Peyer's patch (tissue), 4 donors: ENCODE measurements around the gene AXIN1. TPM values are rescaled to one million over a fixed set of nuclear protein-coding genes. Genes with fewer than 3 reads are reported as not detected.

Experiments used
- DNase-seq, 3 donors: peaks; one replicate each; pipeline ENCODE4 v3.0.0-alpha.2; 2017 to 2019
- H3K27ac ChIP-seq, 4 donors: fragments of 200-600 bp; sonication (generic); one replicate each; pipeline ENCODE4 v1.5.1; 2016 to 2019
- H3K27me3 ChIP-seq, 2 donors: fragments of 200-600 bp; sonication (generic); one replicate each; pipeline ENCODE4 v1.5.1; 2019
- H3K36me3 ChIP-seq, 3 donors: fragments of 200-600 bp; sonication (generic); one replicate each; pipeline ENCODE4 v1.5.1; 2016 to 2019
- H3K4me1 ChIP-seq, 4 donors: fragments of 200-600 bp; sonication (generic); one replicate each; pipeline ENCODE4 v1.5.1; 2016 to 2019
- H3K4me3 ChIP-seq, 4 donors: fragments of 200-600 bp; sonication (generic); 1 replicate in 3 of 4; 2 replicates in 1 of 4; pipeline ENCODE4 v1.5.1; 2016 to 2019; ENCODE audit warnings: mild to moderate bottlenecking in 1 of 4
- H3K9me3 ChIP-seq, 4 donors: fragments of 200-600 bp; sonication (generic); one replicate each; pipeline ENCODE4 v1.5.1; 2016 to 2019; ENCODE audit warnings: mild to moderate bottlenecking in 1 of 4
- CTCF ChIP-seq, 6 experiments: fragments of 450-650 bp in 4 of 6; fragments of 200-600 bp in 2 of 6; sonication (generic) in 1 of 6; IDR thresholded peaks; one replicate each; pipeline ENCODE4 v1.5.1; 2017 to 2019; ENCODE audit warnings: antibody characterized with exemption in 6 of 6, mild to moderate bottlenecking in 3 of 6, moderate library complexity in 1 of 6
- POLR2A ChIP-seq, 2 donors: fragments of 450-650 bp; IDR thresholded peaks; one replicate each; pipeline ENCODE4 v1.5.1; 2017; ENCODE audit warnings: antibody characterized with exemption in 2 of 2, mild to moderate bottlenecking in 2 of 2, moderate library complexity in 2 of 2
- total RNA-seq, 4 donors: library from RNA; depleted of rRNA; stranded (reverse); fragments of >200 nt; gene quantifications; one replicate each; pipeline ENCODE4 v1.1.0, GENCODE V29; 2016

AXIN1 gene
- total RNA-seq, 4 donors from 2014 or later: 31.4 to 47.2 (median 37.3) TPM

GRCh38 chr16:287981-288920 is 64.3 kb downstream of the AXIN1 start:
- DNase-seq: no peak
- TF ChIP-seq POLR2A (IDR thresholded peaks at IDR 0.05): no peak
- no peak for TF ChIP-seq CTCF (IDR thresholded peaks at IDR 0.05)
- Histone ChIP-seq H3K27me3 (no peaks in the 10 kb centered on the region), H3K4me3 (no peak overlapping the region), H3K27ac (no peak overlapping the region), H3K4me1 (no peaks in the 10 kb centered on the region), H3K9me3 (no peaks in the 10 kb centered on the region), H3K36me3 (peaks cover 0 to 56% (median 0%) of the 10 kb centered on the region in 3 donors)

GRCh38 chr16:287298-287811 is 65.2 kb downstream of the AXIN1 start:
- Histone ChIP-seq H3K4me3 (no peak overlapping the region), H3K27ac (no peak overlapping the region), H3K9me3 (no peaks in the 10 kb centered on the region), H3K36me3 (peaks cover 0 to 47% (median 0%) of the 10 kb centered on the region in 3 donors), H3K27me3 (no peaks in the 10 kb centered on the region), H3K4me1 (no peaks in the 10 kb centered on the region)
- TF ChIP-seq POLR2A (IDR thresholded peaks at IDR 0.05) (no peak), CTCF (IDR thresholded peaks at IDR 0.05) (peak in 3 of 6 experiments; percentile 44 to 52 (median 46))
- no peak for DNase-seq

- Histone ChIP-seq H3K27ac (no peak overlapping the region), H3K27me3 (peaks cover 0 to 4% of the 10 kb centered on the region in 2 donors), H3K9me3 (no peaks in the 10 kb centered on the region), H3K4me3 (no peak overlapping the region), H3K36me3 (peaks cover 0 to 41% (median 0%) of the 10 kb centered on the region in 3 donors), H3K4me1 (peaks cover 0 to 1% (median 0%) of the 10 kb centered on the region in 4 donors)
- no peak for TF ChIP-seq POLR2A (IDR thresholded peaks at IDR 0.05)
- TF ChIP-seq CTCF (IDR thresholded peaks at IDR 0.05): no peak
- no peak for DNase-seq
Observed at GRCh38 chr16:286491-287297, 65.8 kb downstream of the AXIN1 start.

GRCh38 chr16:285146-286055 is 67.1 kb downstream of the AXIN1 start:
- H3K9me3 ChIP-seq: no peaks in the 10 kb centered on the region
- no peak overlapping the region for H3K27ac ChIP-seq
- DNase-seq: no peak
- H3K36me3 ChIP-seq: peaks cover 0 to 29% (median 0%) of the 10 kb centered on the region in 3 donors
- no peak overlapping the region for H3K4me3 ChIP-seq
- peaks cover 0 to 13% (median 6%) of the 10 kb centered on the region in 4 donors for H3K4me1 ChIP-seq
- TF ChIP-seq POLR2A (IDR thresholded peaks at IDR 0.05): no peak
- no peak for TF ChIP-seq CTCF (IDR thresholded peaks at IDR 0.05)
- H3K27me3 ChIP-seq: peaks cover 0 to 15% of the 10 kb centered on the region in 2 donors
